ENCODE data around the gene NCDN.

NCDN gene

DNA sequence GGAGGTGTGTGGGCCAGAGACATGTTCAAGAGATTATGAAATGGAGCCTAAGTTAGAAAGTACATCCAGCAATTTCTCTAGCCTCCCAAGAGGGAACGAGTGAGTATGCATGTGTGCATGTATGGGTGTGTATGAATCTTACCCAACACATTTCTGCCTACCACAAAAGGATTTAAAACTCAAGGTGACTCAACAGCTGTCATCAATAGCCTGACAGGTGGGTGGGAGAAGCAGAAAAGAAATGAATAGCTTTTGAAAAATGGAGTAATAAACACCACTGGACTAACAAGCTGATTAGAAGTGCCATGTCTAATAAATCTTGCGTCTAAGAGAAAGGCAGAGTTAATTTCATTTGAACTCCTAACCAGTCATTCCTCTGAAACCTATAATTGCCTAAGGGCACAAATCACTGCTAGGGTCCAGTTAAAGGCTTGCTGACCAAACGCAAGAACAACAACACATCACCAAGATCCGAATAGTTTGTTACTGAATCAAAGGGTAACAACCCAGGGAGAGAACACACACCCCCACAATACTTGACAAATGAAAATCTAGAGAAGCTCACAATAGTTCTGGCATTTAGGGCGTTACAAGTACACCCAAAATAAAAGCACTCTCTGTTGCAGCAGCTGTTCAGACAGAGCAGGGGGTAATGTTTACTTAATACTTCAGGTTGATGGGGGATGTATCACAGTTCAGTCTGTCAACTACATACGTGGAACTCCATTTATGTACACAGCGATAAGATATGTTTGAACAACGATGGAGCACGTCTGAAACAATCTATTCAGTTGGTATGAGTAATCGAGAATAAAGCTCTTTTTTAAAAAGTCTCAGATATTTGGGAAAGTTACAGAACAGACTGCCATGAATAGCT, 1.8 kb upstream of the NCDN start:
- DNase-seq = no peak

DNA sequence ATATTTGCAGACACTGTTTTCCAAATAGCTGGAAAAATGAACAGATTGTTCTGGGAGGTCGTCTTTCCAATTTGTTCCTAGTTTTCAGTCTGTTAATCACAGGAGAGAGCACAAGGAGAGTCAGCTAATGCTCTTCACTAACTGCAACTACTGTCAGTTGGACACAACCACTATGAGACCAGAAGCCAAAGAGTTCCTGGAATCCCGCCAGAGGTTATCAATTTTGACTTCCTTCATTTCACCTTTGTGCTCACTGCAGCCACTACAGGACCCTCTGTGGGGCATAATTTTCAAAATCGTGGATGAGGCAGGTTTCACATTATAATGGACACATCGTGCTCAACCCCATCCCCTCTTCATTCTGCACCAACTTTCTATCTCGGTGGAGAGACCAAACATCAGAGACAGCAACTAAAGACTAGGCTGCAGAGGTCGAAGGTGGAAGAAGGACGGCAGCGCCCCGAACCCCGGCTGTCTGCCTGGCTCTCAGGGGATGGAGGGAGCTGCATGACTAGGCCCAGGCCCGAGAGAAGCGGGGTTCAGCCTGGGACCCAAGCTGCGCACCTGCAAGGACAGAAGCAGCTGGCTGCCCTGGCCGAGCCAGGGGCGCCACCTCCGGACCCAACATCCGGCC, 998 bp upstream of the NCDN start:
- DNase-seq = no peak

DNA sequence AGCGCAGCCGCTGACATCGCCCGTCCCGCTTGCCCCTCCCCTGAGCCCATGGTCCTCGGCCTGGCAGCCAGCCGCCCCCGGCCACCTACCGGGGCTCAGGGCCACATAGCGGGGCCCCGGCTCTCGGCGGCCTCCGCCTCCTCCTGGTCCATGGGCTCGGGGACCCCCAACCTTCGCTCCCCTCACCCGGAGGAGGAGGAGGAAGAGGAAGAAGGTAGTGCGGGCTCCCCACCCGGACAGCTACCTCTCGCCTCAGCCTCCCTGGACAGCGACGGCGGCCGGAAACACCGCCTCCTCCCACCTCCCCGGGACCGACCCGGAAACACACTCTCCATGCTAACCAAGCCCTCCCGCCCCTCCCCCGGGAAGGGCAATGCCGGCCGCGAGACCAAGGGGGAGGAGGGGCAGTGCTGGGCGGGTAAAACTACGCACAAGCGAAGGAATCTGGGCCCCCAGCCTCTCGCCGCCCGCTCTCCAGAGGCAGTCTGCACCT, 435 bp upstream of the NCDN start, which contains the start of gene KIAA0319L:
Gene KIAA0319L (minus strand): TSS at position 286 of the 493 bp plus-strand sequence. CDS start 2,912 bp downstream, outside the sequence.
- no peak for DNase-seq

DNA sequence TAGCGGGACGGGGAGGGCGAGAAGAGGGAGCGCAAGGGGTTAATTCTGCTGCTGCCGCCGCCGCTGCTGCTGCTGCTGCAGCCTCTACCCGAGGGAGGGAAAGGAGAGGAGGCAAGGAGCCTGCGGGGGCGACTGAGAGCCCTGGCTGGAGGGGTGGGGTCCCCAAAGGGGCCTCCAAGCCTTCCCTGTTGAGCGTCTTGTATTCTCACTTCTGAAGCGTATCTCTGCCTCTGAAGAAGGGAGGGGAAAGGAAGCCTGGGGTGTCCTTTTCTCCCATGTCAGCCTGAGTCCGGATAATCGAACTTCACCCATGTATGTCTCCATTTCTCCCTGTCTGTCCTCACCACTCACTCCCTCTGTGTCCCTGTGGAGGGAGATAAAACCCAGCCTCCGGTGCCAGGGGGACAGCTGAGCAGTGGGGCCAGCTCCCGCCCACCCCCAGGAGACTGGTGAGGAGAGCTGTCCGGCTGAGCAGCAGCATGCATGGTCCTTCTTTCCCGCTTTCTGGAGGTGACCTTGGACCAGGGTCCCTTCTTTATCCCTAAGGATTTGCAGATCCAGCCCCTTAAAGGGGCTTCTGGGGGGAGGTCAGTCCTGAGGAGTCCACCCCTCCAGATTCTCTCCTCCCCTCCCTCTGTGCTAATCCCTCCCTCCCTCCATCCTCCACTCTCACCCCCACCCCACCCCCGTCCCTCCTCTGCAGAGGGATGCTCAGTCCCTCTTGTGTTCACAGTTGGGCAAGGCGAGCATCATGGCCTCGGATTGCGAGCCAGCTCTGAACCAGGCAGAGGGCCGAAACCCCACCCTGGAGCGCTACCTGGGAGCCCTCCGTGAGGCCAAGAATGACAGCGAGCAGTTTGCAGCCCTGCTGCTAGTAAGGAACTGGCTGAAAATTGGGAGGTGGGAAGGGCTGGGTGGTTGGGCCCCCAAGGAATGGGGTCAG, 1.0 kb downstream of the NCDN start:
- no peak for DNase-seq

DNA sequence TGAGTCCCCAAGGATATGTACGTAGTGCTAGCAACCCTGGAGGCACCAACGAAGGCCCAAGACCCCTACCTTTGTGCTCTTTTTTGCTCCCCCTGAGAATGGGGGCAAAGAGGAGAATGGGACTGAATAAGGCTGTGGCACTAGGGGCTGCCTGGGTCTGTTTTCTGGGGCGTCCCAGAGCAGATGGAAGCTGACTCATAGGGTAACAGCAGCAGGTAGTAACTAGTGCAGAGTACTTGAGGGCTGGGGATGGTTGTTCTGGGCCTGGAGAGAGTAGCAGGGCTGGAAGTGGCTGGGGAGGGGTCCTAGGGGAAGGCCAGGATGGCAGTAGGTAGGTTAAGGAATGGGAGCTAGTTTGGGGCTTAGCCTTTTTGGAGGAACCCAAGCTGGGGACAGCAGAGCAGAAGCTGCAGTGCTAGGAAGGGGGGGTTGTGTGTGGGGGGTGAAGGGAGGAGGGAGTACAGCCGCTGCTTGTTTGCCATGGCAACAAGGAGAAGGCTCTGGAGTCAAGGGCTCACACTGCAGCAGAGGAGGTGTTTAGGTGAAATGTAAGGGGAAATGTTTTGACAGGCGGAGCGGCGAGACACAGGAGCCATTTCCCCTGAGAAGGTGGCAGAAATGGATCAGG, 1.8 kb downstream of the NCDN start:
- DNase-seq = no peak

DNA sequence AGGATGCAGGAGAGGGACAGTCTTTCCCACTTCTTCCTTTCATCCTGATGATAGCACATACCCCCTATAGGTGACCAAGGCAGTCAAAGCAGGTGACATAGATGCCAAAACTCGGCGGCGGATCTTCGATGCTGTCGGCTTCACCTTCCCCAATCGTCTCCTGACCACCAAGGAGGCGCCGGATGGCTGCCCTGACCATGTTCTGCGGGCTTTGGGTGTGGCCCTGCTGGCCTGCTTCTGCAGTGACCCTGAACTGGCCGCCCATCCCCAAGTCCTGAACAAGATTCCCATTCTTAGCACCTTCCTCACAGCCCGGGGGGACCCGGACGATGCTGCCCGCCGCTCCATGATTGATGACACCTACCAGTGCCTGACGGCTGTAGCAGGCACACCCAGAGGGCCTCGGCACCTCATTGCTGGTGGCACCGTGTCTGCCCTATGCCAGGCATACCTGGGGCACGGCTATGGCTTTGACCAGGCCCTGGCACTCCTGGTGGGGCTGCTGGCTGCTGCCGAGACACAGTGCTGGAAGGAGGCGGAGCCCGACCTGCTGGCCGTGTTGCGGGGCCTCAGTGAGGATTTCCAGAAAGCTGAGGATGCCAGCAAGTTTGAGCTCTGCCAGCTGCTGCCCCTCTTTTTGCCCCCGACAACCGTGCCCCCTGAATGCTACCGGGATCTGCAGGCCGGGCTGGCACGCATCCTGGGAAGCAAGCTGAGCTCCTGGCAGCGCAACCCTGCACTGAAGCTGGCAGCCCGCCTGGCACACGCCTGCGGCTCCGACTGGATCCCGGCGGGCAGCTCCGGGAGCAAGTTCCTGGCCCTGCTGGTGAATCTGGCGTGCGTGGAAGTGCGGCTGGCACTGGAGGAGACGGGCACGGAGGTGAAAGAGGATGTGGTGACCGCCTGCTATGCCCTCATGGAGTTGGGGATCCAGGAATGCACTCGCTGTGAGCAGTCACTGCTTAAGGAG, 2.9 kb downstream of the NCDN start:
- no peak for DNase-seq

DNA sequence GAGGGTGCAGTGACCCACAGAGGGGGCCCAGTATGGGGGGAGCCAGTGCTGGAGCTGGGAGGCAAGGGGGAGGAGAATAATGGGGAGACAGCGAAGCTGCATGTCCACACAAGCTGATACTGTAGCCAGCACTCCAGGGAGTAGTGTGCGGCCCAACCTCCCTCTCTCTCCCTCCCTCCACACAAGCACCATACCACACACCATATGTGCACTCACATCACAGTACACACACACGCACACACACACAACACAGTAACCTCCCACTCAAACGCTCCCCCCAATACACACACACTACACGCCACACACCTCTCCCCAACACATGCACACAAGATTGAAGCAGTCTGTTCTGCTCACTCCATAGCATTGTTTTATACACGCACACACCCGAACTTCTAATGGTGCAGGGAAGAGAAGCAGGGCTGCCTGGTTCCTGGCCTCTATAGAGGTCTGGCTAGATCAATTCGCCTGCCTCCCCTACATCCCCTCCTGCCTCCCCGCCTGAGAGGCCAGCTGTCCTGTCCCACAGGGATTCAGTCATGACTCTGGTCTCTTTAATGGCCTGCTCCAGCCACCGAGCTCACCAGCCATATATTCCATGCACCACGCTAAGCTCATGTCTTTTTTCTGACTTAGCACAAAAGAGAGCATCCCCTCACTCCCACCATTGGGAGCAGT, 3.8 kb downstream of the NCDN start:
- DNase-seq = no peak

DNA sequence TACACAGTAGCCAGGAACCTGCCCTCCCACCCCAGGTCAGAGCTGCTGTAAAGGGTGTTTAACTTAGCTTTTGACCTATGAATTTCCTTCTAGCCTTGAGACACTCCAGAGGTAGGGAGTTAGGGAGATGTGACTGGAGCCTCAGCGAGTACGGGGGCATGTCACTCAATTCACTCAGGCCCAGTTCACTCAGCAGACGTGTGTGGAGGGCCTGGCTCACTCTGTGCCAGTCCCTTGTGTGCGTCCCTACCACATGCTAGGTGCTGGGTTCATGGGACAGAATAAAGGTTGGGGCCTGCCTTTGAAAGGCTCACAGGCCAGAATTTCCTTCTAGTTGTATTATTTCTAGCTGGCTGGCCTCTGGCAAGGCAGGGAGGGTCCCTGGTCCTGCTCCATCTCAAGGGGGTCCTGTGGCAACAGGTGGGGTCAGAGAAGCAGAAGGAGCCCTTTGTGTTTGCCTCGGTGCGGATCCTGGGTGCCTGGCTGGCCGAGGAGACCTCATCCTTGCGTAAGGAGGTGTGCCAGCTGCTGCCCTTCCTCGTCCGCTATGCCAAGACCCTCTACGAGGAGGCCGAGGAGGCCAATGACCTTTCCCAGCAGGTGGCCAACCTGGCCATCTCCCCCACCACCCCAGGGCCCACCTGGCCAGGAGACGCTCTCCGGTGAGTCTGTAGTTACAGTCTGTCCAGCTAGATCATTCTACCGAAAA, 4.5 kb downstream of the NCDN start:
- no peak for DNase-seq

DNA sequence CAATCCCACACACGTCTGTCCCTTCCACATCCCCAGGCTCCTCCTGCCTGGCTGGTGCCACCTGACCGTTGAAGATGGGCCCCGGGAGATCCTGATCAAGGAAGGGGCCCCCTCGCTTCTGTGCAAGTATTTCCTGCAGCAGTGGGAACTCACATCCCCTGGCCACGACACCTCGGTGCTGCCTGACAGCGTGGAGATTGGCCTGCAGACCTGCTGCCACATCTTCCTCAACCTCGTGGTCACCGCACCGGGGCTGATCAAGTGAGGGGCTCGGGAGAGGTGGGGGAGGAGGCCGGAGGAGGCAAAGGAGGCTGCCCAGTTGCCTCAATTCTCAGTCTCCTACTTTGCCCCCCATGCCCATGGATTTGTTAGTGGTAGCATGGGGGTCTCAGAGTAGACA, 5.6 kb downstream of the NCDN start:
- DNase-seq = no peak

DNA sequence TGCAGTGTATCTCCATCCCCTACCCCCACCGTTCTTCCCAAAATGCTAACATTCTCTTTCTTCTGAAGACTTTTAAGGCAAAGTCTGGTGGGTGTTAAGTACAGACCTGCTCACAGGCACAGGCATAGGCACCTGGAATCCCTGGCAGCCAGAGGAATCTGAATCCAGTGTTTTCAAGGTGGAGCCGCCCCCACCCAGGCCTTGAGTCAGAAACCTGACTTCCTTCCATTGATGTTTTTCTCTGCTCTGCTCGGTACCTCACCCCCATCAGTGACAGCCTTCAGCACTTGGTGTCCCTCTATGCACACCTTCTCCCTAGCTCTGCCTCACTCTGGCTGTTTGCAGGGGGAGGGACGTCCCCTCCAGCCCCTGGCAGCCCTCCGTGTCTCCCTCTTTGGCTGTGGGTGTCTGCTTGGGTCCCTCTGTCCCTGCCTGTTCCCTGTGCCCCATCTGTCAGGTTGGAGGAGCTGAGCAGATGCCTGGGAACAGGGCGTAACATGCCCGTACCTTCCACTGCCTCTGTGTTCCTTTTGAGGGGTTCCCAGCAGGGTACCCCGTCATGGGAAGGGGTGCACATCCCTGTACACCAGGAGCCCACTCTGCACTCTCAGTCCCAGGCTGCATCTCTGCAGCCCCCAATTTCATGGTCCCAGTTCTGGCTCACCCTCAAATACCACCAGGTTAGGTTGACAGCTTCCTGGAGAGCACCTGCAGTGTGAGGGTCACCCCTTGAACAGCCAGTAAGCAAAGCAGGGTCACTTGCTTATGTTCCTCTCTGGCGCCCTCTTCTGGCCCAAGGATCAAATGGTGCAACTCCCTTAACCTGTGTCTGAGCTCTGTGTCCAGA, 6.7 kb downstream of the NCDN start:
- no peak for DNase-seq

DNA sequence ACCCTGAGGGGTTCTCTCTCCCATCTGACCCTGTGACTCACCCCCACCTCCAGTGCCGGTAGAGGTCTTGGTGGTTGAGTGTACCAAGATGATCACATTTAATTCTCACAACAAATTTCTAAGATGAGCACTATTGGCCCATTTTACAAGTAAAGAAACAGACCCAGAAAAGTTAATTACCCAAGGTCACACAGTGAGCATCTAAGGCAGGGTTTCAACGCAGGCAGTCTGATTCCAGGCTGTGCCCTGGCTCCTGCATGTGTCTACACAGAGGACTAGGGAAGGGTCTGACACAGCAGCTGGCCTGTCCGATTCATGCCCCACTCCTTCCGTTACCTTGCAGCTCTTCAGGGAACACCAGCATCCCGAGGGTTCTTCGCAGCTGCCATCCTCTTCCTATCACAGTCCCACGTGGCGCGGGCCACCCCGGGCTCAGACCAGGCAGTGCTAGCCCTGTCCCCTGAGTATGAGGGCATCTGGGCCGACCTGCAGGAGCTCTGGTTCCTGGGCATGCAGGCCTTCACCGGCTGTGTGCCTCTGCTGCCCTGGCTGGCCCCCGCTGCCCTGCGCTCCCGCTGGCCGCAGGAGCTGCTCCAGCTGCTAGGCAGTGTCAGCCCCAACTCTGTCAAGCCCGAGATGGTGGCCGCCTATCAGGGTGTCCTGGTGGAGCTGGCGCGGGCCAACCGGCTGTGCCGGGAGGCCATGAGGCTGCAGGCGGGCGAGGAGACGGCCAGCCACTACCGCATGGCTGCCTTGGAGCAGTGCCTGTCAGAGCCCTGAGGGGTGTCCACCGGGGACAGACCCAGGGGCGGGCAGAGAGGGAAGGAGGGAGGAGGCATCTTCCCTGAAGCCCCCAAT, 7.5 kb downstream of the NCDN start:
- DNase-seq = no peak

DNA sequence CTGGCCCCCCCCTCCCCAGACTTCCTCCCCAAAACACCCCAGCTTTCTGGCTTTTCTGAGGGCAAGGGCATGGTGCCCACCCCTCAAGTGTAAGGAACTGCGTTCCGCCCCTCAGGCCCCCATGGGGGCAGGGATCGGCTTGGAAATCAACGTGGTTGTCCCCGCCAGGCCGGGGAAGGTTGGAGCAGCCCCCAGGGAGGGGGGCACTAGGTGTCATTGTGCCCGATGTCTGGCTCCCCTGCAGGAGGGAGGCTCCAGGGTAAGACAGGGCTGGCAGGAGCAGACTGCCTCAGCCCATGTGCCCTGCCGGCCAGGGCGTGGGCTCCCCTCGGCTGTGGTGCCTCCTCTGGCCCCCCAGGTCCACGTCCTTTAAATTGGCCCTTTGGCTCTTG, 8.1 kb downstream of the NCDN start:
- no peak for DNase-seq

DNA sequence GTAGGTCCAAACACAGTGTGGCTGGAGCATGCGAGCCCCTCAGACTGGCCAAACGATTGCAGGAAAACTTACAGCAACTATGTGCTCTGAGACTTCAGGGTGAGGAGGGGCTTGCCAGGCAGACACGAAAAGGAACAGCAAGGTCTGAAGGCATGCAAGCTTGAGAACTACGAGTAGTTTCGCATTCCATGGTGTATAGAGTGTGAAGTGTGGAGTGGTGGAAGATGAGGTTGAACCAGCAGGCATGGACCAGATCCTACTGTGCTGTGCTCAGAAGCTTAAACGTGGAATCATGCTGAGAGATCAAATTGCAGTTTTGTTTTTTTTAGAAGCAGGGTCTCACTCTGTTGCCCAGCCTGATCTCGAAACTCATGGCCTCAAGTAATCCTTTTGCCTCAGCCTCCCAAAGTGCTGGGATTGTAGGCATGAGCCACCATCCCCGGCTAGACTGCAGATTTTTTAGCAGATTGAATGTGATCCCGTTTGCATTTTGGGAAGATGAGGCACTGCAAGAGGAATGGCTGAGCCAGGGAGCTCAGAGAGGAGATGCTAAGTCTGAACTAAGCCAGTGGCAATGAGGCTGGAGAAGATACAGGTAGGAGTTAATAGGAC, 10.5 kb downstream of the NCDN start:
- no peak for DNase-seq

DNA sequence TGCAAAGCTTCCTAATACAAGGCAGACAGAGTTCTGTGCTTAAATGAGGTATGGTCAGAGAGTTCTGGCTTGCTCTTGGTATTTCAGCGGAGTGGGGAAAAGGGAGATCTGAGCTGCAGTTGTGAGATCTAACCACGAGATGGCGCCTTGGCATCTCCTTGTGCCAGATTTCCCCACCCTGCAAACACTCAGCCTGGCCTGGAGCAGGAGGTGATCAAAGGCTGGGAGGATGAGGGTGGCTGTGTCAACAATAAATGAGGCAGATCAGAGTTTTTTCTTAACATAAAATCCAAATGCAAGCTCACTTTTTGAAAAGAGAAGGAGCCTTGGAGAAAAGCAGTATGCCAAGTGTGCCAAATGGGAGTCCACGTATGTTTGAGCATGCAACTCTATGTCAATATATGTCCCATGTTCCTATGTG, 11.4 kb downstream of the NCDN start:
- DNase-seq = no peak

DNA sequence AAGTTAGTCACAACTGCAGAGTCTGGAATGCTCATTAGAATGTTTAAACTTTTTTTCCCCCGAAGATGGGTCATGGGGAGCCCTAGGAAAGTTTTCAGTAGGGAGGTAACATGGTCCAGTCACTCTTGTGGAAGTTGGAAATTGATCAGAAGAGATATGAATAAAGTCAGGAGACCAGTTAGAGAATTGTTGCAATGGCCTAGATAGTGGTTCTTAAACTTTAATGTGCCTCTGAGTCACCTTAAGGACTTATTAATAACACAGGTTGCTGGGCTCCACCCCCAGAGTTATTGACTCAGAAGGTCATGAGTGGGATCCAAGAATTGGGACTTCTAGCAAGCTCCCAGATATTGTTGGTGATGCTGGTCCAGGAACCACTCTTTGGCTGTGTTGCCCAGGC, 12.3 kb downstream of the NCDN start:
- no peak for DNase-seq

DNA sequence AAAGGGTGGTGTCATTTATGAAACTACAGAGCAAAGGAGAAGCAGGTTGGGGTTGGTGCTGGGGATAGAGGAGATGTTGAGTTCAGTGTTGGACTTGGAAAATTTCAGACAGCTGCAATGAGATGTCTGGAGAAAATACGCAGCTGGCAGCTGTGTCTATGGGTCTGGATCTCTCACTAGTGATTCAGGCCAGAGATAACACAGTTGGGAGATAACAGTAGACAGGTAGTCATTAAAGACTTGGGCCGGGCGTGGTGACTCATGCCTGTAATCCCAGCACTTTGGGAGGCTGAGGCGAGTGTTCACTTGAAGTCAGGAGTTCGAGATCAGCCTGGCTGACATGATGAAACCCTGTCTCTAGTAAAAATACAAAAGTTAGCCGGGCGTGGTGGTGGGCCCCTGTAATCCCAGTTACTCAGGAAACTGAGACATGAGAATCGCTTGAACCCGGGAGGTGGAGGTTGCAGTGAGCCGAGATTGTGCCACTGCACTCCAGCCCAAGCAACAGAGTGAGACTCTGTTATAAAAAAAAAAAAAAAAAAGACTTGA, 13.1 kb downstream of the NCDN start:
- DNase-seq = no peak

DNA sequence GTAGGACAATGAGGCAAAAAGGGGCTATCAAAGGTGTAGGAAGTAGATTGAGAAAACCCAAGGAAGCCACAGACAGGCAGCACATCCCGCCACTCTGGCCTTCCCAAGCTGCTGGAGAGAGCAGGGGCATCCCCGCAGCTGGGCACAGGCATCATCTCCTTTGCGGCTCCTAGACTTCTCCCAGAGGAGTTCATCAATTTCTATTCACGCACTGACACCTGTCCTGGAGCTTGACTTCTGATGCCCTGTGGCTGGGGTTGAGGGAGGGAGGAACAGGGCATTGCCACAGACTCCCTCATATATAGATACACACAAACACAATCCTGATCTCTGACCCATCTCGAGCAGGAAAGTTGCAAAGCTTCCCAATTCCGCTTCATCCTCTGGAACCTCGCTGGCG, 13.7 kb downstream of the NCDN start:
- no peak for DNase-seq
